PC-9 (cell line): Measurements from ENCODE around the gene CLDN20.

Experiments used
- EZH2 ChIP-seq: fragments of 200-600 bp; sonication (generic); IDR thresholded peaks from 2 replicates; pipeline ENCODE4 v1.8.0; 2017; ENCODE audit warnings: antibody characterized with exemption, low read depth
- TF ChIP-seq, protein P1 (sequence below): fragments of 200-600 bp; sonication (generic); conservative IDR thresholded peaks from 2 replicates; pipeline ENCODE4 v1.6.1; 2017; ENCODE audit warnings: mixed run types, antibody characterized with exemption, mild to moderate bottlenecking, moderate library complexity

DNA sequence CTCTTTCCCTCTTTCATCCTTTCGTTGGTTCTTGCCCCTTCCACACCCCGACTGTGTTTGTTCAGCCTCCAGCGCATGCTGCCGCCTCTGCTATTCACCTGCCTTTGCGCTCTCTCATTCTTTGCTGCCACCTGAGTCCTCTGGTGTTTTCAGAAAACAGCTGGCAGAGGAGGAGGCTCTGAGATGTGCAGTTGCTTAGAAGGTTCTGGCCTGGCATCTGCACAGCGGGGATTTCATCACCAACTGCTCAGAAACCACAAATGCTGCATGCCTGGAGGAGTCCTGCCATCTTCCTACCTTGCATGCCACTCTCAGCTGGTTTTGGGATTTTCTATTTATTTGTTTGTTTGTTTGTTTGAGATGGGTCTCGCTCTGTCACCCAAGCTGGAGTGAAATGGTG lies 39.2 kb upstream of the CLDN20 start:
- TF ChIP-seq, protein P1, sequence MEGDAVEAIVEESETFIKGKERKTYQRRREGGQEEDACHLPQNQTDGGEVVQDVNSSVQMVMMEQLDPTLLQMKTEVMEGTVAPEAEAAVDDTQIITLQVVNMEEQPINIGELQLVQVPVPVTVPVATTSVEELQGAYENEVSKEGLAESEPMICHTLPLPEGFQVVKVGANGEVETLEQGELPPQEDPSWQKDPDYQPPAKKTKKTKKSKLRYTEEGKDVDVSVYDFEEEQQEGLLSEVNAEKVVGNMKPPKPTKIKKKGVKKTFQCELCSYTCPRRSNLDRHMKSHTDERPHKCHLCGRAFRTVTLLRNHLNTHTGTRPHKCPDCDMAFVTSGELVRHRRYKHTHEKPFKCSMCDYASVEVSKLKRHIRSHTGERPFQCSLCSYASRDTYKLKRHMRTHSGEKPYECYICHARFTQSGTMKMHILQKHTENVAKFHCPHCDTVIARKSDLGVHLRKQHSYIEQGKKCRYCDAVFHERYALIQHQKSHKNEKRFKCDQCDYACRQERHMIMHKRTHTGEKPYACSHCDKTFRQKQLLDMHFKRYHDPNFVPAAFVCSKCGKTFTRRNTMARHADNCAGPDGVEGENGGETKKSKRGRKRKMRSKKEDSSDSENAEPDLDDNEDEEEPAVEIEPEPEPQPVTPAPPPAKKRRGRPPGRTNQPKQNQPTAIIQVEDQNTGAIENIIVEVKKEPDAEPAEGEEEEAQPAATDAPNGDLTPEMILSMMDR, result no peak
- no peak for TF ChIP-seq EZH2
